Medulla oblongata (tissue), 1 donor: ENCODE data around the gene TRIM2.

Experiments
- DNase-seq: peaks from one replicate; pipeline ENCODE4 v3.0.0-alpha.2; 2015; ENCODE audit errors: extremely low spot score

Gene TRIM2

DNA sequence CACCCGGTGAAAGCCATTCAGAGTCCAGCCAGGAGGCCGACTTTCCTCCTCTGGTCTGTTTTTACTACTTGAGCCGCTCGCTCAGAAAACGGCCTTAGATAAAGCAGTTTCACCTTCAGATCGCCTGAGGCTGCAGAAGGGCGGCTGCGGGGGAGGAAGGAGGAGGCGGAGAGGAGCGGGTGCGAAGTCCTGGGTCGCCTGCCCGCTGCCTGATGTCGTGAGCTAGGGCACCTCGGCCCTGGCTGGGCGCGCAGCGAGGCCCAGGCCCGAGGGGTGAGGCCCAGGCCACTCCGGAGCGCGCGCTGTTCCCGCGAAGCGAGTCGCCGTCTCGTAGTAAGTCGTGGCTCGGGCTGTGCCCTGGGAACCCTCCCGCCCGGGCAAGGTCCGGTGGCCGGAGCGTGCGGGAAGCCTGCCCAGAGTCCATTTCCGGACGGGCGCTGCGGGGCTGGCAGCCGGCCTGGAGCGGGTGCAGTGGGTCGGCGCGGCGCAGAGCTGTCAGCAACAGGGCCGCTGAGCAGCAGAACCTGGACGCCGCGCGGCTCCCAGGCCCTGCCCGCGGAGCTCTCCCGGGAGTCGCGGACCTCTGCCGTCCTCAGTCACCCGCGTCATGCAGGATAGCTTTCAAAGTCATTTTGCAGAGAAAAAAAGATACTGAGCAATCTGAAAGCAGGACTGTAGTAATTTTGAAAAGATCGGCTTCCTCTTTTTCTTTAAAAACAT is 18.6 kb downstream of the TRIM2 start:
- peak; percentile 40 for DNase-seq

DNA sequence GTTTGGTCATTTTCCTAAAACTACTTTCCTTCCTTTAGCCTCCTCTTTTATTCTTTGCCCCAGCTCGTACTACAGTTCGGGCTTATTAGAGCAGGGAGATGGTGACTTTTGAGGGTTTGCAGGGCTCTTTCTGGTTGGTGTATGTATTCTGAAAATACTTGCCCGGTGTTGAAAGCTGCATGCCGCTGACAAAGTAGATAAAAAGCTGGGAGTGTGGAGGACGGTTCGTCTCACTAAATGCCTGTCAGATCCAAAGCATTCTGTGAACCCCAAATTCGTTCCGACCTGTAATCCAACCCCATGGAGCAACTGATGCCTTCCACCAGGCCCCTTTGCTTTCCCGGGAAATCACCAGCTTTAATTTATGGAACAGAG is 19.2 kb downstream of the TRIM2 start:
- DNase-seq: no peak

DNA sequence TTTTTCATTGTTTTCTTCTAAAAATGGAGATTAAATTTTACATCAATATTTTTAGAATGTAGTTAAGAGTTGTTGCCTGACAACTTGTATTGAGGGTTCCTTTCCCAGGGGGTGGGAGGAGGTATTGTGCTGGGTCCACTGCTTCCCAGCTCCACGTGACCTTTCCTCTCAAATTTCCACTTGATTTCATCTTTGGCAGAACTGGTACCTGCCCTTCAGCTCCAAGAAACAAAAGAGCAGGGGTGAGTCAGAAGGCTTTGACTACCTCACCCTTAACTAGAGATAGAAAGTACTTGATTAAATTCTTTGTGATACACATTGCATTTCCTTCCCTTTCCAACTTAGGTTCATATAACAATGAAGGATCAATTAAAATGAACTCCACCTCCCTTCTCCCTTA is 19.7 kb downstream of the TRIM2 start:
- peak; percentile 62 for DNase-seq

DNA sequence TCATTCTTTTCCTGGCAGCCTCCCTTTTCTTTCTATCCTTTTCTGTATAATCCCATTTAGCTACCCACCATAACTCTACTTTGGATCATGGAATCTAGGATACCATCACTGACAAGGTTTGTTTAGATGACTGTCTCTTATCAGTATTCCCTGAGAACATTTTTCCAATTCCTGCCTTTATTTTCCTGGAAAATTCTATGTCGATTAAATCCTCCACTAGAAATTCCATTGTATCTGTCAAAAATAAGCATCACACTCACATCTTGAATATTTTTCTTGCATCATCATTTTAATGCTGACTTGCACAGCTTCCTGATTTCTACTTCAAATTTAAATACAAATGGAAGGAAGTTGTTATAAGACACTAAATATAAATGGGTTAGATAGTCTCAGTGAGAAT is 20.2 kb downstream of the TRIM2 start:
- DNase-seq: no peak

DNA sequence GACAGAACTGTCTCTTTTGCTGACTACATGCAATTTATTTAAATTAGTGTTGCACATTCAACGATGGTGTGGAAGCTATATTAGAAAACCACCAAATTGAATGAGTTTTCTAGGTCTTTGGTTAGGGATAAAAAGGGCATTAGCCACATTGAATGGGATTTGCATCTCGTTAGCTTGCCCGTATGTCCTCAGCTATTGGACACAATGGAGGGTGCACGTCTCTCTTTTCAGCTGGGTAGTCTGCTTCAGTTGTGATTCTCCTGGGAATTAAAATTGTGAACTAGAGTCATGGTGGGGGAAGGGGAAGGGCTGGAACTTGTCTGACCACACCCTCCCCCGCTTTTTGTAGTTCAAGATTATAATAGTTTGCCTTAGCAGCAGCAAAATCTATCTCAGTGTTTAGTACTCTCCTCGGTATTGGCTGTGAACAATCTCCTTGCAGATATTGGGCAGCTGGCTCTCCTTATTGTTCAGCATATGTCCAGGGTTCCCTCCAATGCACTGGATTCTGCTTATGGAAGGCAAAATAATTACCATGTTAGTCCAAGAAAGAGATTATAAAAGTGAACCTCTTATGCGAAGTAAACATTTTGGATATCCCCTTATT is 23.3 kb downstream of the TRIM2 start:
- DNase-seq: no peak

DNA sequence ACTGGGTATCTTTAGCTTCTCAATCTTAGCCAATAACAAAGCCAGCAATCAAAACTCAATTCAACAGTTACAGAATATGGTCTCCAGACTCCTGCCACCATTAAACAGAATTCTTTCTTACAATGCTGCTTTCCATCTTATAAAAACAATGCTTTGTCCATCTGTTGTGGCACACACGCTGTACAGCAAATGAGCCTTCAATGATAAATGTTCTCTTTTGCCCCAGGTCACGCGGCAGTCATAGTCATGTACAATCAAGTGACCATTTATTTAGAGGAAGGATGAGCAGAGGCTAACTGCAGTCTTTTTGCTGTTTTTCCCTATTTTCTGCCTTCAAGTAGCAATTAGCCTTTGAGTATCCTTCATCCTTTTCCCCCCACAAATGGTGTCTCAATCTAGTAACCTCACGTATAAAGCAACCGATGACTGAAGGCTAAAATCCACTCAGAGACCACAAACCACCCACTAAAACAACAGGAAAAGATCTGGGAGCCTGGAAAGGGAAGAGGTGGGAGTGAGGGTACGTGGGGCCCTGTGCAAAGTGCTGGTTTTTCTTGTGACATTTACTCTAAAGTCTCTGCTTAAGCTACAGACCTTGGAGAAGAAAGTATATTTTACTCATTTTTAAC is 24.4 kb downstream of the TRIM2 start:
- peak; percentile 56 for DNase-seq

DNA sequence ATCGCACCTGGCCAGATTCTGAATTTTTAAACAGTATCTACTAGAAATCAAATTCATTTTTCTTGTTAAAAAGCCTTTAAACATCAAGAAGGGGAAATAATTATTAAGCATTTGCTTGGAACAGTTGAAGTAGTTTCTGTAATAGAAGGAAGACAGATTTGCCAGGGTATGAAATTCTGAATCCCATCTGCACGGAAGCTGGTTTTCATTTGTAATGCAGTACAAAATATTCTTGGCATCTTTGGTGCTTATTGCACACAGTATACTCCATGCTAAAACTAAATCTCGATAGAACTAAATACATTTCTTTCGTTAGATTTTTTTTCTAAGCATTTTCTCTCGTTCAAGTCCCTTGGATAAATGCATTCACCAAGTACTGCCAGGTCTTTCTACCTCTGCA is 25.3 kb downstream of the TRIM2 start:
- DNase-seq: no peak

DNA sequence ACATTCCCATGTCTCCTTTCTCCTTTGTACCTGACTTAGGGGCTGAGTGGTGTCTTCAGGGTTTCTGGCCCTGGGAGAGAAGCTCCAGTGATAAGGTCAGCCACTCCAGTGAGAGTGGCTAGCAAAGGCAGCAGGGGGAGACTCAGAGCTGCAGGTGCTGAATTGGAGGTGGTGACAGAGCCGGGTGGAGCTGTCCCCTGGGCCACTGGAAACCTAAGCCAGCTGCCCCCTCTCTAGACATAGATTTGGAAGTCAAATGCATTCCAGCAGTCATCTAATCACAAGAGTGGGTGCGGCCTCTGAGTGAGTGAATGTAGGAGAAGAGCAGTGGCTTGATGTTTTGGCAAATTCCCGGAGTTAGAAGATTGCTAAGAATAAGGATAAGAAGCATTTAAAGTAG is 28.5 kb downstream of the TRIM2 start:
- DNase-seq: no peak

DNA sequence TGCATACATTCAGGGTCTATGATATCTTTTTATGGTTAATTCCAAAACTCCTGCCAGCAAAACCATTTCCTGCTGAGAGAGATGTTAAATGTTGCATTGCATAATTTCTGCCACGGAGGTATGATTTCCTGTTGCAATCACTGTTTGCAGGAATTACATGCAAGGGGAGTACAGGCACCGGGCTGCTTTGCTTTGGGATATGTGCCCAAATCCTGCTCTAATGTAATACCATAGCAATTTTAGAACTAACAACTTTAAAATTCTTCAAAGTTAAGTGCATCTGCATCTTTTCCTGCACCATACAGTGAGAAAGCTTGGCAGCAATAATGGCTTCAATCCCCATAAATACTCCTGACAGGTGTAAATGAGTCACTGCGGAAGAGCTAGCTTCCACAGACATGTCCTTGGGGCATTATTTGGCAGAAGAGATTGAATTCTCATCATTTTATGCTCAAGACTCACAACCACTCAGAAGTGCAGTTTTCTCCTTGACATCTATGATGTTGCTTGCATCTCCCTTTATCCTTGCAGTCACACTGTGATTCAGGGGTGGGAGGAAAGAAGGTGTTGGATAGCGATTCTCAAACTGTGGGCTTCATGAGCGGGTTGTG is 29.6 kb downstream of the TRIM2 start:
- DNase-seq: no peak

DNA sequence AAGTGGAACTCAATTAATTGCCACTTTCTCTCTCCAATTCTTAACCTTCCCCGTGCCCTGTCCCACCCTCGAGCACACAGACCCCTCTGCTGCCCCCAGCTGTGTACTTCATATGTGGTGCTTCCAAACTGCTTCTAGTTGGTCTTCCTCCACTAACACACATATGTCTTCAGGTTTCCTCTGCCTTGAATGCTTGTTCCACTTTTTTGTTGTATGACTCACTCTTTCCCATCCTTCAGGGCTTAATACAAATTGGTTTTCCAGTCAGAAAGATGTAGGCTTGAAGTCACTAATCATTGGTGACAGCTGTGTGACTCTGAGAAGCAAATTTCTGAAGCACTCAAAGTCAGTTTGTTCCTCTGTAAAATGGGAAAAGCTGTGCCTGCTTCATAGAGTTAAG is 30.6 kb downstream of the TRIM2 start:
- no peak for DNase-seq

DNA sequence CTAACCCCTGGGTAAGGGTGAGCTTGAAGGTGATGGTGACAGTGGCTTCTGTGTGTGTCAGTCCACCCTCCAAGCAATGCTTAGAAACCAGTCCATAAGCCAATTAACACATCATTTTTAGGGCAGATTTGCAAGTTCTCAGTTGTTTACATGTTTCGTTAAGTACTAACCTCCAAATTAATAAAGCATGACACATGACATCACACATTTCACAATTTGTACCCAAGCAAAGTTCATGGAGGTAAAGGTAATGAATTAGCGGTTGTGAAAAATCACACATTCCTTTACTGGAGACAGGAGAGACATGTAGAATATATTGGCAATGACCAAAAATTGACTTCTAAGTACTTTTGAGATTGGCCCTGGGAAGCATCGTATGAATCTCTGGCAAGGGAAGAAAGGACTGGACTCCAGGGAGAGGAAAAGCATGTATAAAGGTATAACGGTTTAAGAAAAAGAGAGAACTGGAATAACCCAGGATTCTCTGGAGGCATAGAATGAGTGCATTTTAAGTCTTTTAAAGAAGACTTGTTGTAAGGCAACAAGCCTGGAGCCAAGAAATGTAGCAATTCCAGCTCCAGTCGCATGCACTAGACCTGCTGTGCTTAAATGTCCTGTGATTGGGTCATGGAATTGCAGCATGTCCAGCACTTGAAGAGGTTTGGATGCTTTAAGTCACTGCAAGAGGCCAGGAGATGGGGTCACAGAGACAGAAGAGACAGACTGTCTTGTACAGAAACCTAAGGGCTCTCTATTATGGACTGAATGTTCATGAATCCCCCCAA is 34.1 kb downstream of the TRIM2 start:
- no peak for DNase-seq

DNA sequence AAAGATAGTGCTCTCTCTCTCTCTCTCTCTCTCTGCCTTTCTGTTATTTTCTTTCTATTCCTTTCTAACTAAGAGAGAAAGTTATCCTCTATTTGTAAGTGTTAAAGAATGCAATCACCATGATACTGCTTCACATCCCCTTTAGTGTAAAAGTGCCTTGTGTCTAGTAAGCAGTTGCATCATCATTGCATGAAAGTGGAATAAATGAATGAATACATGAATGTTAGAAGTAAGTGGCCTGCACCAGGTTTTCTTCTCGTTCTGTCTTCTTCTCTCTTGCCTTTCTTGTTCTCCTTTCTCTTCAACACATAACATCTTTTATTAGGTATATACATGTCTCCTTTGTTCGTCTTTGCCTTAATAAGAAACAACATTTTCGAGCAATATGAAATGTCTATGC is 35.2 kb downstream of the TRIM2 start:
- no peak for DNase-seq

DNA sequence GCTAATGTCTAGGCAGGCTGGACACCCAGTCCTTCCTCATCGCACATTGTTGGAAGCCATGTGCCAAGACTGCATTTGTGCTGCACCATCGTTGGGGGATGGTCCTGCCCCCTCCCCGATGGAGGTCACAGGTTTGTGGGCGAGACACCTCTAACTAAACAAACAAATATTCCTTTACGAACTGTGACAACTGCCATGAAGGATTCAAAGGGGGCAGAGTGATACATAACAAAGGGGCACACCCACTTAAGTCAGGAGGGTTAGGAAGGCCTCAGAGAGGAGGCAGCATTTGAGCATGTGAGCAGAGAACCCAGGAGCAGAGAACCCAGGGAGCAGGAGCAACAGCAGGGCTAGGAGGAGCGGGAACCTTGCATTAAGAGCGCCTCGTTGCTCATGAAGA is 37.1 kb downstream of the TRIM2 start:
- no peak for DNase-seq

DNA sequence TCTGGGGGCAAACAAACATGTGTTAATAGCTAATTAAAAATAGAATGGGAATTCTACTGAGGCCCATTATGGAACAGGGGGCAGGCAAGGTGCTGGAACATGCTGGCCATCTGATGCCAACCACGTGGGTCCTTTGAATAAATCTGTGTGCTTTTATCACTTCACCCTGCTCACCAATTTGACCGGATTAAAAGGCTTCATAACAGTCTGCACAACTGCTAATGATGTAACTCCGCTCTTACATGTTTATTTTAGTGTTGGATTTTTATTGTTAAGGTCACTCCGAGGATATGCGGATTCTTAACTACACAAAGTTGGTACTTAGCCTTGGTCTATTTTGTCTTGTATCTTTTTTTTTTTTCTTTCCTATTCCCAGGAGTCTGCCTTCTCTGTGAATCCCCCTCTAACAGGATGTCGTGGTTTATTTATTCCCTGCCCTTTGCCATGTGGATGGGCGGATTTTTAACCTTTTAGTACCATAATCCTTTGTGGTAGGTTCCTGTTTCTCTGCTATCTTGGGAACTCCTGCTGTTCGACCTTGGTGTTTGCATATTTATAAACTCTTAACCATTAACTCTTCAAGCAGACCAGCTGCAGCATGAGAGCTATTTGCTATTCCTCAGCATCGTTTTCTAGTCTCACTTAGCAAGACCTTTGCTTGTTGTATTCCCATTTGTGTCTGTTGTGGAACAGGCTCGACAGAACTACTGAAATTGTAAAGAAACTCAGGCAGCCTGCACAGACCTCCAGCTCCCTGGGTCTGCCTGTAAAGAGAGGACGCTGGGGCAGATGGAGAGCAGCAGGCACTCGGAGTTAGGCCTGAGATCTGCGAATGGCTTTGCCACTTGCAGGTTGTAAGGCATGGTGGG is 38.0 kb downstream of the TRIM2 start:
- DNase-seq: no peak

DNA sequence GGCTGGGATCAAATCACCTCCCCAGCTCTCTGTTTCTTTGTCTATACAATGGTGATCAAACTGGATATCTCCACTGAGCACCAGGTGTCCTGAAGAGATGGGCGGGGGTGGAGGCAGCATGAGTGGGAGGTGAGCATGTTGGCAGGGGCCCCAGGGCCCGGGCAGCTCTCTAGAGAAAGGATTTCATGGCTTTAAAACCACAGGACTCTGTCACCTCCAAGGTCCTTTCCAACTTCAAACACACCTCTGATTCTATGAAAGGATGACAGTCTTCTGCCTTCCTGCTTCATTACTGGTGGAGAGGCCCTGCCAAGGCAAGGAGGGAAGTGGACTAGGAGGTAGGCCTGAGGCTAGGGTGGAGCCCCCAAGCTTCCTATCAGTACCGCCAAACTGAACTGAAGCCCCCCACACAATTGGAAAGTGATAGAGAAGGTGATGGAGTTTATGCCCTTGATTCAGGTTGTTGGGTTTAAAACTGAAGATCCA is 38.6 kb downstream of the TRIM2 start:
- DNase-seq: no peak

DNA sequence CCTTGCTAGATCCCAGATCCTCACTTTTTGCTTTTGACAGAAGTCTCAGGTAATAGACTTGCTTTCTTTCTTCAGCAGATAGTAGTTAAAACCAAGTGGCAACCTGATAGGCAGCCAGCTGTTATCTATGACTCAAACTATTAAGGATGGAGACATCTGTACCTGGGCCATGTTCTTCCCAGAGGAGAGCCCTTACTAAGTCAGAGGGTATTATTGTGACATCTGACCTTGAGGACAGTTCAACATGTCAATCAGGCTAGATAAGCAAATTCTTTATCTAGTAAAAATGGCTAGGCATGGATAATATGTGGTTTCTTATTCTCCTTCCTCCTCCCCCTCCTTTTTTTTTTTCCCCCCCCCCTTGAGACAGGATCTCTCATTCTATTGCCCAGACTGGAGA is 39.2 kb downstream of the TRIM2 start:
- no peak for DNase-seq

DNA sequence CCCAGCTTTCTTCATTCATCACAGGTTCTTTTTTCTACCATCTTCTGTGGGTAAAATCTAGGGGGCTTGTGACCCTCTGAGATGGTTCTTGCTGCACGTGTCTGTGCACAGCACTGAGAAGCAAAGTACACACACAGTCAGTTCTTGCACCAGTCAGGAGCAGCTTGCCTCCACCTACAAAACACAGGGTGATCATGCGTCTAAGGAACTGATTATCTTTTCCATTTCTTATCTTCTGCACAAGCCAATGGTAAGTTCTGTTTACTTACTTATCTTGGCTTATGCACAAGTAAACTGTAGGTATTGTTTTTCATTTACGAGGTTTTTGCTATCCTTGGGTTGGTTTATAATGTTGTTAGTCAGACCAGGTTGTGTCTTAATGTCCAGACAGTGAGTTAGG is 40.7 kb downstream of the TRIM2 start:
- DNase-seq: no peak

DNA sequence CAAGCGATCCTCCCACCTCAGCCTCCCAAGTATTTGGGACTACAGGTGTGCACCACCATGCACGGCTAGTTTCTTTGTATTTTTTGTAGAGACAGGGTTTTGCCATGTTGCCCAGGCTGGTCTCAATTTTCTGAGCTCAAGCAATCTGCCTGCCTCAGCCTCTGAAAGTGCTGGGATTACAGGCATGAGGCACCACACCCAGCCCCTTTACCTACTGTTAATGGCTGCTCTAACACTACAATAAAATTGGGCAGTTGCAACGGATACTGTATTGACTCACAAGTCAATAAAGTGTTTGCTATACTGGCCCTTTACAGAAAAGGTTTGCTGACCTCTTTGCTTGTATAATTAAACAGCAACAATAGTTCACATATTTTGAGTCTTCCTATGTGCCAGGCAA is 41.5 kb downstream of the TRIM2 start:
- no peak for DNase-seq

DNA sequence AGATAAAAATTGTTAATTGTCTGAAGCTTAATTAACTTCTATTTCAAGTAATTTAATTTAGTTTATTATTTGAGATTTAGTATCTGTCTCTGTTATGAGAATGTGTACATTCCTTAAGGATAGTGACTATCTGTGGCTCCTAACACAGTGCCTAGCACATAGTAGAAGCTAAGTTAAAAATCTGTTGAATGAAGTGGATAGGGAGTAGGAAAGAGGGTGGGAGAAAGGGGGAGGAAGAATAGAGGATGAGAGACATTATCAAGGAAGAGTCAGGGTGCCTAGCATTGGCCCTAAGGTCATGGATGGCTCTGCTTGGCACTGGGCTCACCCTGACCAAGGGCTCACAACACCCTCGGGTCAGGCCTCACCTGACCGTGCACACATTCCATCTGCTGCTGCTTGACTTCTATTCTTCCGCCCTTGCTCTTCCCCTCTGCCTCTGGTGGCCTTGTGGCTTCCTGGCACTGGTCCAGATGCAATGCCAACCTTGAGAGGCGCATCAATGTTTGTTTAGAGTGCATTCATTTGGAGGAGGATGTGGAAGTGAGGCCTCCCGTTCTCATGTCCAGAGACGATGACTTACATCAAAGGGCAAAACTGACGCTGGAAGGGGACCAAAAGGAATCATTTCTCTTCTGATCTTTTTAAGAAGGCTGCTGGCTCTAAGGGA is 42.3 kb downstream of the TRIM2 start:
- no peak for DNase-seq

DNA sequence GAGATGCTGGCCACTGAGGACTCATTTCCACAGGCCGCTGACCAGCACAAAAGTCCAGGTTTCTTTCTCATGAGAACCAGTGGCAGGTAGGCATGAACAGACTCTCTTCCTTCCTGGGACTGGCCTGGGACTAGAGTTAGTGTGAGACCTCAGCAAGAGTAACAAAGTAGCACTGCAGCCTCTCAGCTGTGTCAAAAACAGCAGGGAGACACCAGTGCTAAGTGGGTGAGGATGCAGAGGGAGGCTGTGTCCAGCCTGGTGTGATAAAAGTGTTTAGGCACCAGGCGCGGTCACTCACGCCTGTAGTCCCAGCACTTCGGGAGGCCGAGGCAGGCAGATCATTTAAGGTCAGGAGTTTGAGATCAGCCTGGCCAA is 42.9 kb downstream of the TRIM2 start:
- DNase-seq: no peak
